Fibroblast of mammary gland (primary cell): ENCODE data around the gene CCR6.

Experiments
- DNase-seq: peaks from one replicate; pipeline ENCODE4 v3.0.0-alpha.2; 2010; ENCODE audit warnings: low read depth
- H3K4me3 ChIP-seq: 2 replicates; pipeline ENCODE4 v1.5.1; 2011; ENCODE audit warnings: low read depth, mild to moderate bottlenecking, low read length, moderate library complexity; ENCODE audit not compliant: control insufficient read depth
- CTCF ChIP-seq: conservative IDR thresholded peaks from 2 replicates; pipeline ENCODE4 v1.5.1; 2011; ENCODE audit warnings: low read depth, low read length, inconsistent platforms; ENCODE audit not compliant: control insufficient read depth, insufficient read depth

The CCR6 gene

GRCh38 chr6:167106406-167106805 lies 16.5 kb upstream of the CCR6 start:
- no peak overlapping the region for H3K4me3 ChIP-seq
- no peak for TF ChIP-seq CTCF
- no peak for DNase-seq

DNA sequence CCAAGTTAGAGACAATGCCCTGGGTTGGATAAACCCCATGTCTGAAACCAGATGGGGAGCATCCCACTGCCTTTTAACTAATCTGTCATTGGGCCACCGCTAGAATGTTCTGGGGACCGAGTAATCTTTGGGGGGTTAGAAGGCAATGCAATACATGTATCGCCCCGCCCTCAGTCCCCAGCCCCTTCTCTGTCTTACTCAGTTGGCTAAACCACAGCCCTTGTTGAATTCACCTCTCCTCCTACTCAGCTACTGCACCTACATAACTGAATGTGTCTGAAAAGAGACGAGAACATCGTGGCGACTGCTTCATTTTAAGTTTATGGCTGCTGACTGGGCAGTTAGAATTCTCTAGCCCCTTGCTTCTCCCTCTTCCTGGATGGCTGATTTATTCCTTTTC lies 15.1 kb upstream of the CCR6 start:
- no peak overlapping the region for H3K4me3 ChIP-seq
- no peak for DNase-seq
- no peak for TF ChIP-seq CTCF

DNA sequence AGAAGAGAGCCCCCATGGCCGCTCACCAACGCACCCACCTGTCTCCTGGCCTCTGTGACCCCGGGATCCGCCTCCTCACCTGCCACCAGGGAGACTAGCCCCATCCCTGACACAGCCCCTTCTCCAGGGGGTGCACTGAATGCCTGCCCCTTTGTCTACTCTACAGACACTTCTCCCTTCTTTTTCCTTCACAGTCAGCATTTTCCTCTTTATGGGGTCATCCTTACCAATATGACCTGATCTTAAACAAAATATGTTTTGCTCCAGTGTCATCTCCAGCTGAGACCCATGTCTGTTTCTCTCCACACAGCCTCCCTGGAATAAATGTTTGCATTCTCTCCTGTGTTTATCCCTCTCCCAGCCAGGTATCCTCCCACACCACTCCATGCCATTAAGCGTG lies 14.6 kb upstream of the CCR6 start:
- no peak for DNase-seq
- no peak overlapping the region for H3K4me3 ChIP-seq
- TF ChIP-seq CTCF = no peak

- no peak for TF ChIP-seq CTCF
- no peak for DNase-seq
- H3K4me3 ChIP-seq = no peak overlapping the region
These were observed 13.2 kb upstream of the CCR6 start for GRCh38 chr6:167109651-167110050.

DNA sequence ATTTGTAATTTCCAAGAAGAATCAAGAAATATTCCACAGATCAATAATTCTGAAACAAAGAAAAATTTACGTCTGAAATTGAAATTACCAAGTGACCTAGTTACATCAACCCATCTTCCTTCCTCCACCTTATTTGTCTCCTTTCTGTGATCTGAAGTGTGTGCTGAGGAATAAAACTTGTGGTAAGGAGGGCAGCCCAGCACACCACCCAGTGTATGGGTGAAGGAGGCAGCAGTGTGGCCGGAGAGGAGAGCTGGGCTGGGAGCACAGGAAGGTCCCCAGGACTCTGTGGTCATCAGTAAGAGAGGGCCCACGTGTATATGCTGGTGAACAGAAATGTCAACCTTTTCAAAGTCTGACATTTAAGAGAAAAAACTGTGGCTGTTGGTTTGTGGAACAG lies 11.3 kb upstream of the CCR6 start:
- no peak for TF ChIP-seq CTCF
- DNase-seq = no peak
- H3K4me3 ChIP-seq = no peak overlapping the region

DNA sequence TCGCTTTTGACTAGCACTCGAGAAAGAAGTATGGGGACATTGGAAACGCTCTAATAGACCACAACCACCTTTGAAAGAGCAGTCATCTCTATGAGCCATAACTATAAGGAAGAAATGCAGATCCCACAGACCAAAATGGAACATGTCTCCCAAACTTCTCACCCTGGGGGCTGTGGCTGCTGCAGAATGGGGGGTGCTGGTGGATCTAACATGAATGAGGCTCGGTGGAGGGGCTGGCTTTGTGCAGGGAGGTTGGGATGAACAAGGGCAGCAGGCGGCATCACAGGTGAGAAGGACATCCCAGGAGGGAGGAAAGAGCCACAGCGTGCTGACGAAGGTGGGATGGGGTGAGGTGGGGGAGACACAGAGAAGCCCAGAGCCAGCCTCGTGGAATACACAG lies 10.5 kb upstream of the CCR6 start:
- DNase-seq = no peak
- no peak for TF ChIP-seq CTCF
- no peak overlapping the region for H3K4me3 ChIP-seq

GRCh38 chr6:167113047-167113754 lies 9.7 kb upstream of the CCR6 start:
- no peak for DNase-seq
- no peak overlapping the region for H3K4me3 ChIP-seq
- TF ChIP-seq CTCF = no peak
